Karpas-422 (cell line): ENCODE results near the gene MRTFA. TPM values are rescaled to one million over a fixed set of nuclear protein-coding genes. Genes with fewer than 3 reads are reported as not detected.

Experiments
- DNase-seq: peaks from one replicate; pipeline ENCODE4 v3.0.0-alpha.2; 2015
- H2AFZ ChIP-seq: fragments of 200-600 bp; sonication (generic); 2 replicates; pipeline ENCODE4 v1.6.1; 2014; ENCODE audit warnings: antibody characterized with exemption, low read length, mixed read lengths
- H3K27ac ChIP-seq: fragments of 200-600 bp; sonication (generic); 2 replicates; pipeline ENCODE4 v1.5.1; 2014; ENCODE audit warnings: mild to moderate bottlenecking, low read length, moderate library complexity
- H3K27me3 ChIP-seq: fragments of 200-600 bp; sonication (generic); 2 replicates; pipeline ENCODE4 v1.6.1; 2014; ENCODE audit warnings: low read length, mixed read lengths
- H3K36me3 ChIP-seq: fragments of 200-600 bp; sonication (generic); 2 replicates; pipeline ENCODE4 v1.6.1; 2014; ENCODE audit warnings: low read length, mixed read lengths; ENCODE audit not compliant: insufficient read depth
- H3K4me1 ChIP-seq: fragments of 200-600 bp; sonication (generic); 2 replicates; pipeline ENCODE4 v1.6.1; 2014; ENCODE audit warnings: mild to moderate bottlenecking, low read length, mixed read lengths
- H3K4me2 ChIP-seq: fragments of 200-600 bp; sonication (generic); 2 replicates; pipeline ENCODE4 v1.6.1; 2014; ENCODE audit warnings: low read length, low read depth, mild to moderate bottlenecking; ENCODE audit not compliant: poor library complexity, severe bottlenecking
- H3K4me3 ChIP-seq: fragments of 200-600 bp; sonication (generic); 2 replicates; pipeline ENCODE4 v1.5.1; 2014; ENCODE audit warnings: mild to moderate bottlenecking, antibody characterized with exemption, low read length, mixed read lengths
- H3K79me2 ChIP-seq: fragments of 200-600 bp; sonication (generic); 2 replicates; pipeline ENCODE4 v1.6.1; 2014; ENCODE audit warnings: mild to moderate bottlenecking, low read length, mixed read lengths
- H3K9ac ChIP-seq: fragments of 200-600 bp; sonication (generic); 2 replicates; pipeline ENCODE4 v1.6.0; 2014; ENCODE audit warnings: low read length
- H3K9me2 ChIP-seq: fragments of 200-600 bp; sonication (generic), shearing (Covaris generic); replicated peaks from 2 replicates; pipeline ENCODE4 v1.6.0; 2014; ENCODE audit warnings: mild to moderate bottlenecking, low read length, moderate library complexity; ENCODE audit not compliant: insufficient read depth
- H3K9me3 ChIP-seq: fragments of 300-700, 200-600 bp; sonication (generic); 2 replicates; pipeline ENCODE4 v1.6.1; 2014; ENCODE audit warnings: low read length, mixed read lengths
- H4K20me1 ChIP-seq: fragments of 200-600 bp; sonication (generic); 2 replicates; pipeline ENCODE4 v1.6.1; 2014; ENCODE audit warnings: mild to moderate bottlenecking, antibody characterized with exemption, low read length, low read depth; ENCODE audit not compliant: insufficient read depth
- total RNA-seq: library from RNA; depleted of rRNA; stranded (reverse); fragments of >200 nt; shearing (Covaris generic); gene quantifications from 2 replicates; pipeline ENCODE4 v1.2.3, GENCODE V29; 2014; ENCODE audit warnings: low replicate concordance

MRTFA gene
- total RNA-seq, 1 experiment from 2014 or later, result 37.2 TPM

- Histone ChIP-seq H3K27ac (no peak overlapping the region), H3K9ac (no peak overlapping the region), H2AFZ (no peak overlapping the region), H3K27me3 (no peaks in the 10 kb centered on the region), H3K4me3 (peak overlapping the region; percentile 93; the same call in 1 of the 2 replicates), H3K4me1 (peaks cover 23% of the 10 kb centered on the region), H3K9me3 (no peaks in the 10 kb centered on the region), H3K4me2 (peak overlapping the region; percentile 98), H4K20me1 (peaks cover 27% of the 10 kb centered on the region), H3K36me3 (no peaks in the 10 kb centered on the region), H3K9me2 (no peaks in the 10 kb centered on the region), H3K79me2 (peaks cover 31% of the 10 kb centered on the region)
- no peak for DNase-seq
Measured at GRCh38 chr22:40638261-40638660, 1.7 kb upstream of the MRTFA start.

GRCh38 chr22:40637183-40638150 is 948 bp upstream of the MRTFA start:
- Histone ChIP-seq H3K9me2 (no peaks in the 10 kb centered on the region), H3K9me3 (no peaks in the 10 kb centered on the region)

GRCh38 chr22:40635940-40636379 is 559 bp downstream of the MRTFA start:
- H3K9ac ChIP-seq, result peak overlapping the region; percentile 83
- H3K9me2 ChIP-seq, result no peaks in the 10 kb centered on the region
- H3K36me3 ChIP-seq, result 0 out of 2 replicates have a peak, but pooled peaks cover 4% of the 10 kb centered on the region
- no peak overlapping the region for H3K27ac ChIP-seq
- peak; percentile 57 for DNase-seq
- no peaks in the 10 kb centered on the region for H3K27me3 ChIP-seq
- no peaks in the 10 kb centered on the region for H3K9me3 ChIP-seq
- peak overlapping the region; percentile 74 for H3K4me3 ChIP-seq
- H3K4me2 ChIP-seq, result peak overlapping the region; percentile 87
- H3K4me1 ChIP-seq, result peaks cover 23% of the 10 kb centered on the region
- H2AFZ ChIP-seq, result no peak overlapping the region
- peaks cover 48% of the 10 kb centered on the region for H4K20me1 ChIP-seq
- peaks cover 54% of the 10 kb centered on the region for H3K79me2 ChIP-seq

More at GRCh38 chr22:40637183-40638150, 948 bp upstream of the MRTFA start:
- peaks cover 35% of the 10 kb centered on the region for H4K20me1 ChIP-seq
- DNase-seq, result peak; percentile 68
- peaks cover 39% of the 10 kb centered on the region for H3K79me2 ChIP-seq
- peak overlapping the region; percentile 87 for H3K9ac ChIP-seq
- H2AFZ ChIP-seq, result peak overlapping the region; percentile 99
- H3K27me3 ChIP-seq, result no peaks in the 10 kb centered on the region
- peaks cover 23% of the 10 kb centered on the region for H3K4me1 ChIP-seq
- H3K4me3 ChIP-seq, result peak overlapping the region; percentile 93
- H3K27ac ChIP-seq, result no peak overlapping the region
- peak overlapping the region; percentile 98 for H3K4me2 ChIP-seq
- H3K36me3 ChIP-seq, result 0 out of 2 replicates have a peak, but pooled peaks cover 4% of the 10 kb centered on the region

- Histone ChIP-seq H3K9ac (peak overlapping the region; percentile 83), H2AFZ (no peak overlapping the region), H3K27ac (0 out of 2 replicates have a peak overlapping the region, but pooled peaks have one; percentile 4), H3K4me3 (peak overlapping the region; percentile 74), H3K36me3 (0 out of 2 replicates have a peak, but pooled peaks cover 4% of the 10 kb centered on the region), H3K4me1 (peaks cover 23% of the 10 kb centered on the region), H3K4me2 (peak overlapping the region; percentile 87), H4K20me1 (peaks cover 51% of the 10 kb centered on the region), H3K27me3 (no peaks in the 10 kb centered on the region), H3K9me3 (no peaks in the 10 kb centered on the region), H3K79me2 (peaks cover 61% of the 10 kb centered on the region), H3K9me2 (no peaks in the 10 kb centered on the region)
- DNase-seq, result peak; percentile 54
Measured at GRCh38 chr22:40635043-40635939, 1.2 kb downstream of the MRTFA start.

- peak overlapping the region; percentile 74 for H3K4me3 ChIP-seq
- peaks cover 51% of the 10 kb centered on the region for H4K20me1 ChIP-seq
- H3K79me2 ChIP-seq, result peaks cover 71% of the 10 kb centered on the region
- peak overlapping the region; percentile 87 for H3K4me2 ChIP-seq
- 0 out of 2 replicates have a peak overlapping the region, but pooled peaks have one; percentile 4 for H3K27ac ChIP-seq
- H3K9me3 ChIP-seq, result no peaks in the 10 kb centered on the region
- 0 out of 2 replicates have a peak, but pooled peaks cover 4% of the 10 kb centered on the region for H3K36me3 ChIP-seq
- H3K4me1 ChIP-seq, result peaks cover 25% of the 10 kb centered on the region
- no peaks in the 10 kb centered on the region for H3K27me3 ChIP-seq
- H2AFZ ChIP-seq, result no peak overlapping the region
- DNase-seq, result no peak
- H3K9me2 ChIP-seq, result no peaks in the 10 kb centered on the region
- peak overlapping the region; percentile 83 for H3K9ac ChIP-seq
Measured at GRCh38 chr22:40634119-40634903, 2.2 kb downstream of the MRTFA start.

GRCh38 chr22:40633036-40633435 is 3.5 kb downstream of the MRTFA start:
- 0 out of 2 replicates have a peak, but pooled peaks cover 4% of the 10 kb centered on the region for H3K36me3 ChIP-seq
- no peak overlapping the region for H2AFZ ChIP-seq
- peaks cover 57% of the 10 kb centered on the region for H4K20me1 ChIP-seq
- peaks cover 83% of the 10 kb centered on the region for H3K79me2 ChIP-seq
- no peak overlapping the region for H3K9ac ChIP-seq
- no peak overlapping the region for H3K4me3 ChIP-seq
- no peak overlapping the region for H3K4me2 ChIP-seq
- H3K27ac ChIP-seq, result no peak overlapping the region
- no peaks in the 10 kb centered on the region for H3K9me2 ChIP-seq
- no peaks in the 10 kb centered on the region for H3K27me3 ChIP-seq
- peaks cover 34% of the 10 kb centered on the region for H3K4me1 ChIP-seq
- no peaks in the 10 kb centered on the region for H3K9me3 ChIP-seq
- no peak for DNase-seq

GRCh38 chr22:40631925-40632324 is 4.6 kb downstream of the MRTFA start:
- H3K9me2 ChIP-seq, result no peaks in the 10 kb centered on the region
- H2AFZ ChIP-seq, result no peak overlapping the region
- 0 out of 2 replicates have a peak, but pooled peaks cover 4% of the 10 kb centered on the region for H3K36me3 ChIP-seq
- no peak overlapping the region for H3K9ac ChIP-seq
- H4K20me1 ChIP-seq, result peaks cover 63% of the 10 kb centered on the region
- peaks cover 94% of the 10 kb centered on the region for H3K79me2 ChIP-seq
- no peaks in the 10 kb centered on the region for H3K9me3 ChIP-seq
- peaks cover 31% of the 10 kb centered on the region for H3K4me1 ChIP-seq
- H3K4me2 ChIP-seq, result no peak overlapping the region
- no peak for DNase-seq
- no peak overlapping the region for H3K4me3 ChIP-seq
- H3K27me3 ChIP-seq, result no peaks in the 10 kb centered on the region
- no peak overlapping the region for H3K27ac ChIP-seq
